ENCODE measurements around the gene VLDLR.
"Not testable (repeated sequence)": the region's sequence is repeated elsewhere in the genome, so short reads cannot be mapped to it uniquely, and the experiment has no call there.

VLDLR gene

GRCh38 chr9:2664174-2665065 lies 42.8 kb downstream of the VLDLR start:
- no peak for DNase-seq

- no peak for DNase-seq
Observed at GRCh38 chr9:2666569-2666968, 45.0 kb downstream of the VLDLR start.

GRCh38 chr9:2673161-2673560 lies 51.6 kb downstream of the VLDLR start:
- no peak for DNase-seq

- DNase-seq = no peak
Observed at GRCh38 chr9:2674141-2674824, 52.7 kb downstream of the VLDLR start.

- no peak for DNase-seq
Observed at GRCh38 chr9:2675834-2676233, 54.2 kb downstream of the VLDLR start.

- no peak for DNase-seq
Observed at GRCh38 chr9:2676466-2676865, 54.9 kb downstream of the VLDLR start.

GRCh38 chr9:2677915-2678889 lies 56.6 kb downstream of the VLDLR start:
- no peak for DNase-seq

GRCh38 chr9:2679011-2679410 lies 57.4 kb downstream of the VLDLR start:
- DNase-seq = no peak

GRCh38 chr9:2681981-2682380 lies 60.4 kb downstream of the VLDLR start:
- no peak for DNase-seq

GRCh38 chr9:2686911-2687310 lies 65.3 kb downstream of the VLDLR start:
- DNase-seq = no peak

GRCh38 chr9:2688636-2689035 lies 67.0 kb downstream of the VLDLR start:
- DNase-seq = no peak

- DNase-seq = no peak
Observed at GRCh38 chr9:2691212-2691611, 69.6 kb downstream of the VLDLR start.

- no peak for DNase-seq
Observed at GRCh38 chr9:2691626-2692025, 70.0 kb downstream of the VLDLR start.

- DNase-seq = no peak
Observed at GRCh38 chr9:2693056-2693455, 71.5 kb downstream of the VLDLR start.

- no peak for DNase-seq
Observed at GRCh38 chr9:2697492-2697891, 75.9 kb downstream of the VLDLR start.

- DNase-seq = no peak
Observed at GRCh38 chr9:2700398-2700797, 78.8 kb downstream of the VLDLR start.

GRCh38 chr9:2700909-2701550 lies 79.4 kb downstream of the VLDLR start:
- no peak for DNase-seq

GRCh38 chr9:2704504-2704903 lies 82.9 kb downstream of the VLDLR start:
- DNase-seq = no peak

GRCh38 chr9:2707256-2707655 lies 85.7 kb downstream of the VLDLR start:
- DNase-seq = not testable (repeated sequence)
